HG02973 (cell line): ENCODE measurements around the gene SLC37A4.
A peak's percentile ranks its signal among the peaks of the same experiment; 100 is the strongest.
"Not testable (repeated sequence)": the region's sequence is repeated elsewhere in the genome, so short reads cannot be mapped to it uniquely, and the experiment has no call there.

Source experiments
- ATAC-seq: cut with Tn5 transposase; IDR thresholded peaks from one replicate; pipeline ENCODE4 v1.9.1; 2021; ENCODE audit warnings: moderate library complexity; ENCODE audit not compliant: unreplicated experiment

Gene SLC37A4

DNA sequence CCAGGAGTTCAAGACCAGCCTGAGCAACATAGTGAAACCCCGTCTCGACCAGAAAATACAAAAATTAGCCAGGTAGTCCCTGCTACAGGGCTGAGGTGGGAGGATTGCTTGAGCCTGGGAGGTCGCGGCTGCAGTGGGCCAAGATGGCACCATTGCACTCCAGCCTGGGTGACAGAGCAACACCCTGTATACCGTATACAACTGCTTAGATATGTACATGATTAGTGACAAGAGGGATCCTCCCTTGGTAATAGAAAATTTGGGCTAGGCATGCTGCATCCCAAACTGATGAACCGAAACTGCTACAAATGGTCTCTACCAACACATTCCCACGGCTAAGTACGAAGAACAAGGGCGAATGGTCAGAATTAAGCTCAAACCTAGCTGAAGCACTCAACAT lies 12.2 kb upstream of the SLC37A4 start:
- no peak for ATAC-seq

DNA sequence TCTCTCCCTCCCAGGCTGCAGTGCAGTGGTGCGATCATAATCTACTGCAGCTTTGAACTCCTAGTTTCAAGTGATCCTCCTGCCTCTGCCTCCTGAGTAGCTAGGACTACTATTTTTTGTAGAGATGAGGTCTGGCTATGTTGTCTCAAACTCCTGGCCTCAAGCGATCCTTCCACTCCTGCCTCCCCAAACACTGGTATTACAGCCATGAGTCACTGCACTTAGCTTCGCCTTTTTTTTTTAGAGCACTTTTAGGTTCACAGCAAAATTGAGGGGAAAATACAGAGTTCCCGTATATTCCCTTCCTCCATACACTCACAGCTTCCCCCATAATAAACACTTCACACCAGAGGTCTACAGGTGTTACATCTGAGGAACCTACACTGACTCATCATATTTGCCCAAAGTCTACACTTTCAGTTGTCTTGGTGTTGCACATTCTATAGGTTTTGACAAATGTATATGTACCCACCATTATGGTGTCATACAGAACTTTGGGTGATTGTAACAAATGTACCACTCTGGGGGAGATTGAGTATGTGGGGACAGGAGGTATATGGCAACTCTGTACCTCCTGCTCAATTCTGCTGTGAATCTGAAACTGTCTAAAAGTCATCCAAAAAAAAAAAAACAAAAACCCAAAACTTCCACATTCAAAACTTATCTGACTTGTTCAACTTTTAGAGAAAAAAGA lies 11.3 kb upstream of the SLC37A4 start:
- no peak for ATAC-seq

DNA sequence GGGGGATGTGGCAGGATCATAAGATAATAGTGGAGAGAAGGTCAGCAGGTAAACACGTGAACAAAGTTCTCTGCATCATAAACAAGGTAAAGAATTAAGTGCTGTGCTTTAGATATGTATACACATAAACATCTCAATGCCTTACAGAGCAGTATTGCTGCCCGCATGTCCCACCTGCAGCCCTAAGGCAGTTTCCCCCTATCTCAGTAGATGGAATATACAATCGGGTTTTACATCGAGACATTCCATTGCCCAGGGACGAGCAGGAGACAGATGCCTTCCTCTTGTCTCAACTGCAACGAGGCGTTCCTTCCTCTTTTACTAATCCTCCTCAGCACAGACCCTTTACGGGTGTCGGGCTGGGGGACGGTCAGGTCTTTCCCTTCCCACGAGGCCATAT lies 8.8 kb upstream of the SLC37A4 start:
- ATAC-seq: not testable (repeated sequence)

DNA sequence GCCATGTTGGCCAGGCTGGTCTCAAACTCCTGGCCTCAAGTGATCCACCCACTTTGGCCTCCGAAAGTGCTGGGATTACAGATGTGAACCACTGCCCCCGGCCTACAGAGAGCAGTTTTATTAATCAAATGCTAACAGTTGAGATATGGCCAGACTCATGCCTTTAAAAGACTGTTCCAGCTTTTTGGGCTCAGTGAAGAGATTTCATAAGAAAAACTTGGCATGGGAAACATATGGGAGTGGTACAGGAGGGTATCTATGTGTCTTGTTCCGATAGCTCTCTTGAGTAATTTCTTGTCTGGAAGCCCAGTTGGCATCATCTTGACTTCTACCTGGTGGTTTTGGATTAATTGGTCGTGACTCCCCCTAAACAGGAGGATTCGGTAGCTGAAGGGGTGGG lies 8.2 kb upstream of the SLC37A4 start:
- ATAC-seq: no peak

DNA sequence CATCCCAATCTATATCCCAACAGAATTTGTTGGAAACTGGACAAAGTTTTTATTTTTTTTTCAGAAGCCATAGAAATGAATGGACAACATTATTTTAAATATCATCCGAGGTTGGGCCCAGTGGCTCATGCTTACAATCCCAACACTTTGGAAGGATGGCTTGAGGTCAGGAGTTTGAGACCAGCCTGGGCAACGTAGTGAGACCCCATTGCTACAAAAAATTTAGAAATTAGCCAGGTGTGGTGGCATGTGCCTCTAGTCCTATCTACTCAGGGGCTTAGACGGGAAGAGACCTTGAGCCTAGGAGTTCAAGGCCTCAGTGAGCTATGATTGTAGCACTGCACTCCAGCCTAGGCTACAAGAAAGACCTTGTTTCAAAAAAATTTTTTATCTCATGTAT lies 4.1 kb upstream of the SLC37A4 start:
- no peak for ATAC-seq

DNA sequence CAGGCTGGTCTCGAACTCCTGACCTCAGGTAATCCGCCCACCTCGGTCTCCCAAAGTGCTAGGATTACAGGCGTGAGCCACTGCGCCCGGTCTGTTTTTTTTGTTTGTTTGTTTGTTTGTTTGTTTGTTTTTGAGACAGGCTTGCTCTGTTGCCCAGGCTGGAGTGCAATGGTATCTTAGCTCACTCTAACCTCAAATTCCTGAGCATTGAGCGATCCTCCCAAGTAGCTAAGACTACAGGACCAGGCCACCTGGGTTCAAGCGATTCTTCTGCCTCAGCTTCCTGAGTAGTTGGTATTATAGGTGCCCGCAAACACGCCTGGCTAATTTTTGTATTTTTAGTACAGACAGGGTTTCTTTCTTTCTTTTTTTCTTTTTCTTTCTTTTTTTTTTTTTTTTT lies 2.7 kb upstream of the SLC37A4 start:
- ATAC-seq: not testable (repeated sequence)

DNA sequence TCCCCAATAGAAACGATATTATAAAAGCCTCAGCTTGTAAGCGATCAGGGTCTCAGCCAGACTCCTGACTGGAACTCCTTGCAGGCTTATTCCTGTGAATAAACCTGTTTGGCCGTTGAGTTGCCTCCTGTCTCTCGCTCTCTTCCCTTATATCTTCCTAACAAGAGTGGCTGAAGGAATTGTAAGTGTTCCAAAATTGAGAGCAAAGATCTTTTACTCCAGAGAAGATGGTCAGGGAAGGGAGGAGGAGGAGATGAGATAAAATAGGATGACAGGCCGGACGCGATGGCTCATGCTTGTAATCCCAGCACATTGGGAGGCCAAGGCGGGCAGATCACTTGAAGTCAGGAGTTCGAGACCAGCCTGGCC lies 1.2 kb upstream of the SLC37A4 start:
- ATAC-seq: no peak

DNA sequence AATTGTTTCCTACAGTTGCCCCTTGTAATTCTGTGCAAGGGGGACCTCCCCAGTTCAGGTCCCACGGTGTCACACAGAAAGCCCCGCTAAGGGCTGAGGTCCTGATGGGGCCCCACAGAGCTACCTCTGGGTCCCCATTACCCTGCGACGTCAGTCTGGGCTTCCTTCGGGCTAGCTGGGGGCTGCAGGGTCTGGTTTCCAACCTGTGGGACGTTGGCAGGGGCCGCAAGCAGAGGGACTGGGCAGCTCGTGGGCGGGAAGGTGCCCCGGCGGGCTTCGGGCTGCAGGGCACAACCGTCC lies 698 bp downstream of the SLC37A4 start:
- ATAC-seq: peak; percentile 19

DNA sequence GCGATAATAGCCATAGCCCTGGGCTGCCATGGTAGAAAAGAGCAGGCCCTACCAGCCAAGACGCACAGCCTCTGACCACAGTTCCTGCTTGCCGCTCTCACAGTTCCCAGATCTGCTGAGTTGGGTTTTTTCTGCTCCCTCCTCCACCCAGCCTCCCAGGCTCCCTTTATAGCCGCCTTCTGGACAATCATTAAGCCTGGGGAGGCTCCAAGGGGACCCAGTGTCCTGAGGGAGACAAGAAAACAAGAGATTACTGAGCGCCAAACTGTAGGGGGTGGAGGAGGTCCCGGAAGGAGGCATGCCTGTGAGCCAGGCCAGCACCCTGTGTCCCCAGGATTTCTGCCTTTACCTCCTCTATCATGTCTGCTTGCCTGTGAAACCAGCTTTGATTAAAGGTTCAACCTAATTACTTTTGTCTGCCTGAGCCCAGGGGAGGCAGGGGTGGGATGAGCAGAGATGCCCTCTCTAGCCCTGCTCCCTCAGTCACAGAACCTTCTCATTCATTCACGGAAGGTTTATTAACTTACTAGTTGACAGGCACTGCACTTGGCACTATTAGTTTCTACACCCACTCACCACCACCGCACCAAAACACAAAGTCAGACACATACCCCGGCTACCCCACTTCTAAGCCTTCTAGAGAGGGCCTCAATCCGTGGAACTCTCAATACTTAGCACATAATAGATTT lies 1.2 kb downstream of the SLC37A4 start:
- peak; percentile 7 for ATAC-seq

DNA sequence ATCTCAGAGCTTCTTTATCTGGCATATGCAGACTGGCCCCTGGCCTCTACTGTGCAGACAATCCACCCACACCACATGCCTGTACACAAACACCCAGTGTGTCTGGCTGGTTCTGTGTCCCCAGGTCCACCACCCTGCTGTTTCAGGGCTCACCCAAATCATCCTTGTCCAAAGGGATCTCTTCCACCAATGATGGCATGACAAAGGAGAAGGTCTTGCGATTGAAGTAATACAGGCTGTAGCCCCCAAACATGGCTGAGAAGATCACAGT lies 1.7 kb downstream of the SLC37A4 start:
- ATAC-seq: no peak

DNA sequence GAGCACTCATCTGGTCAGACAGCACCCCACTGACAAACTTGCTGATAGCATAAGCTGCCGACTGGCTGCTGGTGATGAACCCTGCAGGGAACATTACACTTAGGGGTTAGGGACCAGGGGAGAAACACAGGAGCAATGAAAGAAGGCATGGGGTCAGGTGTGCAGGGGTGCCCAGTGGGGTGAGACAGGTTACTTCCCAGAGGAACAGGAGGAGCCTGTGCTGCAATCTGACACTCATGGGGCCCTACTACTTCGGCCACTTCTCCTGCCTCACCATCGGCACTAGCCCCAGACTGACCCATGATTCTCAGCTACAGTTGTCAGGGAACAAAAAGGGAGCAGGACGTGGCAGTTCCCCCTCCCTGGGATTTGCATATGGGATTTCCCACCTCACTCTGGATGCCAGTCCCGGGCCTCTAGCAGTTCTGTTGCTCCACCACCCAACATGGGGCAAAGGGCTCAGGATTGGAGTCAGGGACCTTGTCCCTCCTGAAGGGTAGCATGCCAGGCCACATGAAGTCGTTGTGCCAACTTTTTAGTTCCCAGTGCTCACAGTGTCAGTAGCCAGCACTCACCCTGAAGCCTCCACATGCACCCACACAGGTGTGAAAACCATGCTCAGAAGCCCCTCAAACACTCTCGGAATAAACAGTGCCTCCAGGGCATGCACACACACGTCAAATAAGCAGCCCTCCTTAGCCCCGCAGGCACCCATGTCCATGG lies 2.2 kb downstream of the SLC37A4 start:
- ATAC-seq: no peak

DNA sequence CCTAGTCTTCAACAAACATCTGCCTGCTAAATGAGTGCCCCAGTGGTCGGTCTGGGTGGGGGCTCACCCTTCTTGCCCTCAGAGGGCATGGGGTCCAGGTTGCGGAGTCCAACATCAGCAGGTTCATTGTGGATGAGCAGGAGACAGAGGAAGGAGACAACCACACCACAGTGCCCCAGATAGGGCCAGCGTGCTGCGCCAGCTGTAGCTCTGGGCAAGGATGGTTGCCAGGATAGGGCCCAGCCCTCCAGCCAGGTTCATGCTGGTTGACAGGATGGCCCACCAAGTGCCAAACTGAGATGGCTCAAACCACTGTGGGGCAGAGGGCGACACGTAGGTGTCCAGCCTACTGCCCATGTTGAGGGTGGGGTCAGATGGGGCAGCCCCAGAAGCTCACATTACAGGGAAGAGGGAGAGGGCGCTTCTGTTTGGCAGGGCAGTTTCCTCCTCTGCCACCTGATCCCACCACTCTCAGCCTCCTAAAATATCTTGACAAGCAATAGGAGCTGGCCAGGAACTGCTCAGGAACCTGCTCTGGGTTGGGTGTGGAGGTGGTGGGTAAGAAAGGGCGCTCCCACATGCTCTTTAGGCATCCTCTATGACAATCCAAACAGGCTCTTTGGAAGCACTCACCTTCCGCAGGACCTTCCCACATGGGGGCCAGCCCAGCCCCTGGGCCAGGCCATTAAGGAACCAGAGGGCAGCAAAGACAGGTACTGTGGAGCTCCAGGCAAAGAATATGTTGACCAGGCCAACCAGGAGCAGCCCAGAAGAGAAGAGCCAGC lies 2.9 kb downstream of the SLC37A4 start:
- ATAC-seq: no peak

DNA sequence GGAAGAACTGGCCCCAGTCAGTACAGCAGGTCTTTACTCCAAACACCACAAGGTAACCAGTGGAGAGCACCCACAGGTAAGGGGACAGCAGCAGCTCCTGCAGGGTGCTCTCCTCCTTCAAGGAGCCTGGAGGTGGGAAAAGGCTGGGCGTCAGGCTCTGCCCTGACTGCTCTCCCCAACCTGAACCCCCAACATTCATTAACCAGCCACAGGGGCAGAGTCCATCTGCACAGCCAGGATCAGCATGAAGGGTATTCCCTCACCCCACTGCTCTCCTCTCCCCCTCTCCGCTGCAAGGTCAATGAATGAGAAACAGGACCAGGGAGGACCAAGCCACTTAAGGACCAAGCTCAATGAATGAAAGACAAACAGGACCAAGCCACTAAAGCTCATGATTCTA lies 3.7 kb downstream of the SLC37A4 start:
- no peak for ATAC-seq

DNA sequence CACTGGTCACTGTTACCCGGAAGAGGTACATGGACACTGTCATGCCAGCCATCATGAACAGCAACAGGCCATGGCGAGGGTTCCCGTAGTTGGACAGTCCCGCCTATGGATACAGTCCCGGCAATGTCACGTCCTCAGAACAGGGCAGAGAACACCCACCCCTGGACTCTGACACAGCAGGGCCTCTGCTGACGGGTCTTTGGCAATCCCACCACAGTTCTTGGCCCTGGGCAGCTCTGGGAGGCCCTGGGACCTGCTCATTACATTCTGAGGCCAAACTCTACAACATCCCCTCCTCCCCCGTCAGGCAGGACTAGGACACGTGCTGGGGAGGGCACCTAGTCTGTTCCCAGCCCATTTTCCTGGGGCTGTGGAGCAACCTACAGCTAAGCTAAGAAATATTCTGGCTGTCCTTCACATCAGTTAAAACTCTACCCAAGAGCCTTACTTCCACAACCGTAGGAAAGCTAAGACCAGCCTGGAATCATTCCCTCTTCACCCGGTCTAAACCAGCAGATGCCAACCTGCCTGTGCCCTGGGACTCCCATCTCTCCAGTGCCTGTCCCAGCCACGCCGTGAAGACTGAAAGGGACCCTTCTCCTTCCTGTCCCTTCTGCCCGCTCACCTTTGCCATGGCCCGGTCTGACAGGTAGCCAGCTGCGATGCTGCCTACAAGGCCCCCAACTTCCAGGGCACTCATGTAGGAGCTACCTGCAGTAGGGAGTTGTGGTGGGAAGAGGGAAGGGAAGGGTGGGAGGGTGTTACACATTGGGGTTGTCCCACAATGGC lies 4.5 kb downstream of the SLC37A4 start:
- no peak for ATAC-seq

DNA sequence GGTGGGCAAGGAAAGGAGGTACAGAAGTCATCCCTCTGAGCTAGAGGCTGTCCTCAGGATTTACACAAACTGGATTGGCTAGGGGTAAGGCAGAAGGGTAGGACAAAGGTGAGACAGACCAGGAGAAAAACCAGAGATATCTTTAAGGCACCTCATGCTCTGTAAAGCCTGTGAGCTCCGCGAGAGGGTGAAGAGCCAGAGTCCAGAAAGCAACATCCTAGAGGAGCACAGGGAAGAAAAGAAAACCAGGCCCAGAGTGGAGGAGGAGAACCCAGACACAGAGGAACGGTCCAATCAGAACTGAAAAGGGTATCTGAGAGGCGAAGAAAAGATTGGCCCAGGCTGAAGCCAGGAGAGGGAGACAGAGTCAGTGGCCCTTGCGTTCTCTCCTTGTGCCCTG lies 5.1 kb downstream of the SLC37A4 start:
- no peak for ATAC-seq

DNA sequence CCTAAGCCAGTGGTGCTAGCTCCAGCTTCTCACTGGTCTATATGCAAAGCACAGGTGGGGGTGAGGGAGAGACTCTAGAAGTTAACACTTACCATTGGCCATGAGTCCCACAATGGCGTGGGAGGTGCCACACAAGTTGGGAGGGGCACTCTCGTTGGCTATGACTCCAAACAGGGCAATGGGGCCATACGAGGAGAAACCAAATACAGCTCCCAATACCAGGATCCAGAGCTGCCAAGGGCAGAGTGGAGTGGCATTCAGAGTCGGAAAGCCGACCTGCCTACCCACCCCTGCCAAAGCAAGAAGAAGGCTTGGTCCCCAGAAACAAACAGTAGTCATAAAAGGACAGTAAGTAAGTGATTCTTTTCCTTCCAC lies 5.6 kb downstream of the SLC37A4 start:
- ATAC-seq: no peak

DNA sequence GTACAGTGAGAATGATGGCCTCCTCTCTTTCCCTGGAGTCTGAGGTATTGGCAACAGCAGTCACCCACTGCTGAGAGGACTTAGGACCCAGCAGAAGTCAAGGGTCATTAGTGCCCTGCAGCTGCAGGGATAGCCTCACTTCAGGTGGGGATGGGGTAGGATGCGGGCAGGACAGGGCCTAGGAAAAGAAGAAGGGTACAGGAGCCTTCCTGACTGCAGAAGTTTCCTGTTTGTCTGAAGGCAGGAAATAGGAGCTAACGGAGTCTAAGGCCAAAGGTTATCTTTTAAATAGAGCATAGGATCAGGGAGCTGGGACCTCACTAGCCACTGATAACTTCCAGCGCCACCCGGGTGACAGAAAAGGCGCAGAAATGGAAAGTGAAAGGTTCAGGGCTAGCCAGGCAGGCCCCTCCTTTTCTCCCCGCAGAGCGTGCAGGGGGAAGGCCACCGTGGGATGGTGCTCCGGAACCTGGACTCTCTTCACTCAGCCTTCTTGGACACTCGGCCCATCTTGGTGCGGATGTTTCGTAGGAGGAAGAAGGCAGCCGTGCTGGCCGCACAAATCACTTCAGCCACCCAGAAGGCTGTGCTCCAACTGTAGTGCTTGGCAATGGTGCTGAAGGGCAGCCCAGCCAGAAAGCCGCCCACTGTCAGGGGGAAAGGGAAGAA lies 6.1 kb downstream of the SLC37A4 start:
- no peak for ATAC-seq

DNA sequence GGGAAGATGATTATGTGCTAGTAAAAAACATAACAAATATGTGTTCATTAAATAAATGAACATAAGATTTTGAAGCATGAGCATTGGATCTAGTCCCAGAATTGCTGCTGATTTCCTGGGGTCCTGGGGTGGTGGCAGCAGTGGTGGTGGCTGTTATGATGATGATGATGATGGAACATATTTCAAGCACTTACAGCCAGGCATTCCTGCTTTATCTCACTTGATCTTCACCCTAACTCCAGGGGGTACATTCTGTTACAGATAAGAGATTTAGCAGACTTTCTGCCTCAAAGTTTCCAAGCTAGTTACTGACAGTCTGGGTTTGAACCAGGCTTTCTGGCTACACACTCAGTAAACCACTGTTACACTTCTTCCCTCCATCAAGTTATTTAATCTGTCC lies 6.9 kb downstream of the SLC37A4 start:
- ATAC-seq: no peak

DNA sequence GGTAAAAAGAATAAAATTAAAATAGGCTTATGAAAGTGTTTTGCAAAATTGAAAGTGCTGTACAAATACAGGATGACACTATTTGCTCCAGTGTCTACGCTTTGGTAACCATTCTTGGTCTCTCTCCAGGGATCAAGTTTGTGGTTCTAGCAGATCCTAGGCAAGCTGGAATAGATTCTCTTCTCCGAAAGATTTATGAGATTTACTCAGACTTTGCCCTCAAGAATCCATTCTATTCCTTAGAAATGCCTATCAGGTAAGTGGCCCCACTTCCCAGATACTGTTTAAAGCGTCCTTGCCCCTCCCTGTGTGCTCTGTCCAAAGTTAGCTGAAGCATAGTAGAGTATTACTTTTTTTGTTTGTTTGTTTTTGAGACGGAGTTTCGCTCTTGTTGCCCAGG lies 9.0 kb downstream of the SLC37A4 start:
- ATAC-seq: no peak

DNA sequence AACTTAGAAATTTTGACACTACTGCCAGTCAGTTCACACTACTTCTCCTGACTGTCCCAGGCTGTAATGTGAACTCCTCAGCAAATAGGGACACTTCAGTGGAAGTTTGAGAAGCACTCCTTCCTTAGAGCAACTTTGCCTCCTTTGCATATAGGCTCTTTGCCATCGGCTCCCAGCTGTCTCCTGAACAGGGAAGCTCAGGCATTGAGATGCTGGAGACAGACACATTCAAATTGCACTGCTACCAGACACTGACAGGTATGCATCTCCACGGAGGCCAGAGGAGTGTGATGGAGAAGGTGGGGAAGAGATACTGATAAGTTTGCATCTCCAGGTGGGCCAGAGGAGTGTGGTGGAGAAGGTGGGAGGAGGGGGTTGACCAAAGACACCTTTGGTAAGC lies 10.7 kb downstream of the SLC37A4 start:
- no peak for ATAC-seq
